ENCODE data around the gene SLC26A2. TPM values are rescaled to one million over a fixed set of nuclear protein-coding genes. Genes with fewer than 3 reads are reported as not detected.

Gene SLC26A2
- total RNA-seq, 2 experiments from 2014 or later = 3.9 to 5.3 TPM

GRCh38 chr5:149924486-149924885 lies 36.1 kb upstream of the SLC26A2 start:
- POLR2A ChIA-PET = no interaction called here
- CTCF ChIA-PET = interaction anchor here (1.7 kb wide), 1 partner anchor 12 kb away, joined by 4 read pairs; no protein-coding TSS in a partner anchor
- H3K4me3 Mint-ChIP-seq = no peak overlapping the region
- H3K4me1 Mint-ChIP-seq = peaks cover 8% of the 10 kb centered on the region
- no peak for ATAC-seq
- no peaks in the 10 kb centered on the region for H3K9me3 Mint-ChIP-seq (ENCODE audit: low read depth)
- intact Hi-C loops (cut with DNase I, micrococcal nuclease) = no loop called here
- H3K27me3 Mint-ChIP-seq = peaks cover 8% of the 10 kb centered on the region
- no peaks in the 10 kb centered on the region for H3K36me3 Mint-ChIP-seq (ENCODE audit: low read depth)
- DNase-seq = no peak
- H3K27ac Mint-ChIP-seq = no peak overlapping the region

GRCh38 chr5:149930043-149930748 lies 30.4 kb upstream of the SLC26A2 start:
- ChIA-PET POLR2A (no interaction called here), CTCF (interaction anchor here (0.6 to 2.2 kb wide), 2 partner anchors 11 to 77 kb away, joined by 3 to 6 read pairs; no protein-coding TSS in a partner anchor)
- Mint-ChIP-seq H3K27ac (no peak overlapping the region), H3K36me3 (ENCODE audit: low read depth) (no peaks in the 10 kb centered on the region), H3K4me1 (peaks cover 3% of the 10 kb centered on the region), H3K9me3 (ENCODE audit: low read depth) (no peaks in the 10 kb centered on the region), H3K27me3 (peaks cover 18% of the 10 kb centered on the region), H3K4me3 (no peak overlapping the region)
- intact Hi-C loops (cut with DNase I, micrococcal nuclease) = no loop called here
- DNase-seq = no peak
- no peak for ATAC-seq

GRCh38 chr5:149930749-149931574 lies 29.6 kb upstream of the SLC26A2 start:
- H3K36me3 Mint-ChIP-seq (ENCODE audit: low read depth) = no peaks in the 10 kb centered on the region
- intact Hi-C loops (cut with DNase I, micrococcal nuclease) = no loop called here
- POLR2A ChIA-PET = no interaction called here
- no peak overlapping the region for H3K4me3 Mint-ChIP-seq
- peaks cover 3% of the 10 kb centered on the region for H3K4me1 Mint-ChIP-seq
- ATAC-seq = no peak
- no peak for DNase-seq
- H3K27me3 Mint-ChIP-seq = peaks cover 18% of the 10 kb centered on the region
- no peak overlapping the region for H3K27ac Mint-ChIP-seq
- no peaks in the 10 kb centered on the region for H3K9me3 Mint-ChIP-seq (ENCODE audit: low read depth)
- CTCF ChIA-PET = interaction anchor here (0.6 to 2.2 kb wide), 2 partner anchors 12 to 78 kb away, joined by 3 to 6 read pairs; no protein-coding TSS in a partner anchor

- ChIA-PET POLR2A (no interaction called here), CTCF (interaction anchor here (0.7 kb wide), 1 partner anchor 527 kb away, joined by 3 read pairs; no protein-coding TSS in a partner anchor)
- ATAC-seq = no peak
- H3K9me3 Mint-ChIP-seq (ENCODE audit: low read depth) = no peaks in the 10 kb centered on the region
- DNase-seq = no peak
- H3K27me3 Mint-ChIP-seq = peaks cover 22% of the 10 kb centered on the region
- intact Hi-C loops (cut with DNase I, micrococcal nuclease) = no loop called here
- H3K27ac Mint-ChIP-seq = no peak overlapping the region
- peaks cover 3% of the 10 kb centered on the region for H3K4me1 Mint-ChIP-seq
- H3K36me3 Mint-ChIP-seq (ENCODE audit: low read depth) = no peaks in the 10 kb centered on the region
- H3K4me3 Mint-ChIP-seq = no peak overlapping the region
Observed at GRCh38 chr5:149931992-149932436, 28.5 kb upstream of the SLC26A2 start.

GRCh38 chr5:149932445-149933350 lies 27.9 kb upstream of the SLC26A2 start:
- POLR2A ChIA-PET = no interaction called here
- no peak overlapping the region for H3K4me3 Mint-ChIP-seq

GRCh38 chr5:149935431-149935901 lies 25.1 kb upstream of the SLC26A2 start:
- Mint-ChIP-seq H3K4me3 (no peak overlapping the region), H3K4me1 (peaks cover 10% of the 10 kb centered on the region), H3K36me3 (ENCODE audit: low read depth) (no peaks in the 10 kb centered on the region), H3K27ac (no peak overlapping the region), H3K9me3 (ENCODE audit: low read depth) (no peaks in the 10 kb centered on the region), H3K27me3 (peaks cover 19% of the 10 kb centered on the region)
- POLR2A ChIA-PET = no interaction called here
- CTCF ChIA-PET = interaction anchor here (1.1 to 1.9 kb wide), 4 partner anchors 13 to 279 kb away, joined by 3 to 6 read pairs (median 4); no protein-coding TSS in a partner anchor
- no peak for DNase-seq
- intact Hi-C loops (cut with DNase I, micrococcal nuclease) = no loop called here
- ATAC-seq = no peak

More at GRCh38 chr5:149932445-149933350, 27.9 kb upstream of the SLC26A2 start:
- Mint-ChIP-seq H3K4me1 (peaks cover 3% of the 10 kb centered on the region), H3K27ac (no peak overlapping the region), H3K27me3 (peaks cover 23% of the 10 kb centered on the region), H3K36me3 (ENCODE audit: low read depth) (no peaks in the 10 kb centered on the region), H3K9me3 (ENCODE audit: low read depth) (no peaks in the 10 kb centered on the region)
- ATAC-seq = no peak
- no peak for DNase-seq
- intact Hi-C loops (cut with DNase I, micrococcal nuclease) = no loop called here
- CTCF ChIA-PET = no interaction called here

- POLR2A ChIA-PET = interaction anchor here (0.6 kb wide), 1 partner anchor 1047 kb away, joined by 3 read pairs; no protein-coding TSS in a partner anchor
- Mint-ChIP-seq H3K27me3 (peaks cover 14% of the 10 kb centered on the region), H3K9me3 (ENCODE audit: low read depth) (no peaks in the 10 kb centered on the region), H3K4me3 (no peak overlapping the region), H3K36me3 (ENCODE audit: low read depth) (no peaks in the 10 kb centered on the region), H3K27ac (no peak overlapping the region), H3K4me1 (peaks cover 7% of the 10 kb centered on the region)
- intact Hi-C loops (cut with DNase I, micrococcal nuclease) = no loop called here
- CTCF ChIA-PET = interaction anchor here (1.0 to 1.6 kb wide), 5 partner anchors 12 to 280 kb away, joined by 3 to 6 read pairs (median 3); no protein-coding TSS in a partner anchor
- ATAC-seq (no peak), DNase-seq (no peak)
Observed at GRCh38 chr5:149936044-149936699, 24.4 kb upstream of the SLC26A2 start.

GRCh38 chr5:149936700-149937091 lies 23.9 kb upstream of the SLC26A2 start:
- Mint-ChIP-seq H3K9me3 (ENCODE audit: low read depth) (no peaks in the 10 kb centered on the region), H3K27me3 (peaks cover 13% of the 10 kb centered on the region), H3K4me3 (no peak overlapping the region), H3K27ac (no peak overlapping the region), H3K36me3 (ENCODE audit: low read depth) (no peaks in the 10 kb centered on the region), H3K4me1 (peaks cover 7% of the 10 kb centered on the region)
- ChIA-PET POLR2A (interaction anchor here (0.6 kb wide), 1 partner anchor 1046 kb away, joined by 3 read pairs; no protein-coding TSS in a partner anchor), CTCF (interaction anchor here (1.0 to 1.6 kb wide), 4 partner anchors 20 to 280 kb away, joined by 3 to 6 read pairs (median 3); no protein-coding TSS in a partner anchor)
- intact Hi-C loops (cut with DNase I, micrococcal nuclease) = no loop called here
- ATAC-seq = no peak
- DNase-seq = no peak

GRCh38 chr5:149937610-149938009 lies 22.9 kb upstream of the SLC26A2 start:
- no peaks in the 10 kb centered on the region for H3K36me3 Mint-ChIP-seq (ENCODE audit: low read depth)
- CTCF ChIA-PET = interaction anchor here (0.7 kb wide), 1 partner anchor 270 kb away, joined by 4 read pairs; no protein-coding TSS in a partner anchor
- POLR2A ChIA-PET = no interaction called here
- no peak overlapping the region for H3K4me3 Mint-ChIP-seq
- ATAC-seq (no peak), DNase-seq (no peak)
- intact Hi-C loops (cut with DNase I, micrococcal nuclease) = no loop called here
- H3K4me1 Mint-ChIP-seq = peaks cover 7% of the 10 kb centered on the region
- H3K27ac Mint-ChIP-seq = no peak overlapping the region
- no peaks in the 10 kb centered on the region for H3K9me3 Mint-ChIP-seq (ENCODE audit: low read depth)
- peaks cover 5% of the 10 kb centered on the region for H3K27me3 Mint-ChIP-seq

GRCh38 chr5:149938279-149938678 lies 22.3 kb upstream of the SLC26A2 start:
- Mint-ChIP-seq H3K9me3 (ENCODE audit: low read depth) (no peaks in the 10 kb centered on the region), H3K36me3 (ENCODE audit: low read depth) (no peaks in the 10 kb centered on the region), H3K27me3 (peaks cover 5% of the 10 kb centered on the region), H3K4me3 (no peak overlapping the region), H3K4me1 (peaks cover 7% of the 10 kb centered on the region), H3K27ac (no peak overlapping the region)
- ATAC-seq = no peak
- POLR2A ChIA-PET = no interaction called here
- CTCF ChIA-PET = no interaction called here
- no peak for DNase-seq
- intact Hi-C loops (cut with DNase I, micrococcal nuclease) = no loop called here

Data from activated CD4-positive, alpha-beta T cell treated with anti-CD3 and anti-CD28 coated beads for 36 hours (primary cell).